GM19240 (cell line): ENCODE measurements around the gene PILRA.
"Not testable (repeated sequence)": the region's sequence is repeated elsewhere in the genome, so short reads cannot be mapped to it uniquely, and the experiment has no call there.

Source experiments
- DNase-seq: peaks from one replicate; pipeline ENCODE4 v3.0.0; 2011; ENCODE audit warnings: low spot score; ENCODE audit not compliant: insufficient read length

The PILRA gene

DNA sequence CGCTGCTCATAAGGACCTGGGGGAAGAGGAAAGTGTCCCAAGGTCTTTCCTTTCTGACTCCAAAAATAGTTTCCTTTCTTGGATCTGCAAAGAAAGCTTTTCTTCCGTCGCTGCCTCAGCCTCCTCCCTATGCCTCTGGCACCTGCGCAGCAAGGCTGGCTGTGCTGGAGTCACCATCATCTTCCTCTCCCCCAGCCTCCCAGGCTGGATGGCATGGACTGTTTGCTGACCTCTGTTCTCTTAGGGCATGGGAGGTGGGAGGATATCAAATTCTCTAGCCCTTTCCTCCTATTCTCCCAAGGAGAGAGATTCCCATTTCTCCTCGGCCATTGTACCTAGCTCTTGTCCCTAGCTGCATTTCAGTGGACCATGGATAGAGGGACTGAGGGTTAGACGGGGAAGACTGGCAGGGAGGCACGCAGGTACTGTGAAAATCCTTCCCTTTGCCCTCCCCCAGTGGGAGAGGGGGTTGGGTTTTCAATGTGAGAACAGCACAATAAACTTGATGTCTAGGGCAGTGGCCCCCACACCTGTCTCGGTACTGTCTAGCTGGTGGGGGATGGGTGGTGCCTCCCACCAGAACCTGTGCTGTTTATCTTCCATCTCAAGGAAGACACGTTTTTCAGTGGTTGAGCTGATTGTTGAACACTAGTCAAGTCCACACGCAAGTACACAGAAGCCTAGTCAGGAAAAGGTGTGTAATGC lies 60.5 kb downstream of the PILRA start:
- DNase-seq, result no peak

DNA sequence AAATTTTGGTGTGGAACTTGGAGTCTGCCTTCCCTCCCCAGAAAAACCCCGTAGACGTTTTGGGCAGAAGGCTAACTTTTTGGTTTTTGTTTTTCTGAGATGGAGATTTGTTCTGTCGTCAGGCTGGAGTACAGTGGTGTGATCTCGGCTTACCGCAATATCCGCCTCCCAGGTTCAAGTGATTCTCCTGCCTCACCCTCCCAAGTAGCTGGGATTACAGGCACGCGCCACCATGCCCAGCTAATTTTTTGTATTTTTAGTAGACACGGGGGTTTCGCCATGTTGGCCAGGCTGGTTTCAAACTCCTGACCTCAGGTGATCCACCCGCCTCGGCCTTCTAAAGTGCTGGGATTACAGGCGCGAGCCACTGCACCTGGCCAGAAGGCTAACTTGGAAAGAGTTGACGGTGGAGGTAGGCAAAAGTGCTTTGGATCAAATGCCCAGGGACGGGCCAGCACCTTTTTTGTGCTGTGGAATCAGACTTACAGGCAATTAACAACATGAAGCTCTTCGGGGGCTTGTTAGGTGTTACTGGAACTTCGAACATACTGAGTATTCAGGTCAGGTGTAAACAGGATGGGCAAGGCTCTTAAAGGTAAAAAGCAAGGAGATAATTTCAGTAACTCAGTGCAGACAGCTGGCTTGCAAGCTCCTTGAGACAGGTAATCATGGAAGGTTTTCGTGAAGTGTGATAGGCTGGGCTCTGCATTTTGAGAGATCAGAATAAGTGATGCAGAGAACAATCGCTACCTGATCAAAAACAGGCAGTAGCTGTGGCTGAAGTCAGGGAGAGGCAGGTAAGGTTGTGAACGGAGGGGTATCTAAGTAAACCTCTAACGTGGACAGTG lies 61.2 kb downstream of the PILRA start:
- DNase-seq, result no peak

DNA sequence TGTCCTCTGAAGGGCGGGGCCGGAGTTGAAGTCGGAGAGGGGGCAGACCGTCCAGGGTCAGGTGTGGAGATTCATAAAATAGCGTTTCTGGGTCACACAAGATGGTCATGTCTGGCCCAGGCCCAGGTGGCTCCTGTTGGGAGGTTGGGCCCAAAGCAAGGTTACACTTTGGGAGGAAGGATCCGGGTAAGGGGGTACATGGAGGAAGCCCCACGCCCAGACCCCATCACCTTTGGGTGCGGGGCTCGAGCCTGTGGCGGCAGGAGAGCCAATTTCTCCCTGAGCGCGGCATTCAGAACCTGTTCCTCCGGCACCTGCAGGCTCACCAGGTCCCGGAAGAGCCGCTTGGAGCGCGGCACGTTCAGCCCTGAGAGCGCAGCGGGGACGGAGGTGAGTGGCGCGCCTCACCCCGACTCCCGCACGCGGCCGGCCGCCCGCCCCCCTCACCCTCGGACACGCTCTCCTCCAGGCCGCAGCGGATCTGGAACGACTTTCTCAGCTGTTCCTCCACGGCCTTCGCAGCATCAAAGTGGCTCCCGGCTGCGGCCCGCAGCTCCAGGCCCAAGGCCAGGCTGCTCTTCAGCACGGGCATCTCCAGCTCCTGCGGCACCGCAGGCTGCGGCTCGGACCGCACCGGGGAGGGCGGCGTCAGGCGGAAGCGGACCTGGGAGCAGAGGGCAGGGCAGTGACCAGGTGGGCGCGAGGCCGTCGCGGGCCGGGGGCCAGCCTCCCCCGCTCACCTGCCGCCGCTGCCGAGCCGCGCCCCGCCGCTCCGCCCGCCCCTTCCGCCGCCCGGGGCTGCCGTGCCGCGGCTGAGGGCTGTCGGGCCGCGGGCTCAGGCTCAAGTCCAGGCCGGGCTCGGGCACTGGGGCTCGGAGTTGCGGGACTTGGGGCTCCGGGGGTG lies 62.4 kb downstream of the PILRA start:
- no peak for DNase-seq

DNA sequence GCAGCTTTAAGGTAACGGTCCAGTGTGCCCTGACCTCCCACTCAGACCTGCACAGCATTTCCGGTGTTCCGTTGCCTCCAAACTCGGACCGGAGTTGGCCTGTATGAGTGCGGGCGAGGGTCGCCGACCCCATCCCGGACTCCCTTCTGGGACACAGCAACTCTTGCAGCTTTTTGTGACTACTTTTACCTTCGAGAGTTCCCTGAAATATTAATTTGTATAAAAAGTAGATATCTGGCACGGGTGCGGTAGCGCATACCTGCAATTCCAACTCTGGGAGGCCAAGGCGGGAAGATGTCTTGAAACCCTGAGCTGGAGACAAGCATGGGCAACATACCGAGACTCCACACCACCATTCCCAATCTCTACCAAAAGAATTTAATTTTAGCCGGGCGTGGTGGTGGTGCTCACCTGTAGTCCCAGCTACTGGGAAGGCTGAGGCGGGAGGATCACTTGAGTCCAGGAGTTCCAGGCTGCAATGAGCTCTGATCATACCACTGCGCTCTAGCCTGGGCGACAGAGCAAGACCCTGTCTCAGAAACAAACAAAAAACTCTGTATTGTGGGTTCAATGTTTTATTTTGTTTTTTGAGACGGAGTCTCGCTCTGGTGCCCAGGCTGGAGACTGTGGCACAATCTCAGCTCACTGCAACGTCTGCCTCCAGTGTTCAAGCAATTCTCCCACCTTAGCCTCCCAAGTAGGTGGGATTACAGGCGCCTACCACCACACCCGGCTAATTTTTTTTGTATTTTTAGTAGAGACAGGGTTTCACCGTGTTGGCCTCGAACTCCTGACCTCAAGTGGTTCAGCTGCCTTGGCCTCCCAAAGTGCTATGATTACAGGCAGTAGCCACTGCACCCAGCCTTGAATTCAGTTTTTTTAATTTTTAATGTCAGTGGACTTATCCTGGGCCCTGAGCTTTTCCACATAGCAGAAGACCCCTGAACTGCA lies 64.1 kb downstream of the PILRA start:
- DNase-seq, result no peak

DNA sequence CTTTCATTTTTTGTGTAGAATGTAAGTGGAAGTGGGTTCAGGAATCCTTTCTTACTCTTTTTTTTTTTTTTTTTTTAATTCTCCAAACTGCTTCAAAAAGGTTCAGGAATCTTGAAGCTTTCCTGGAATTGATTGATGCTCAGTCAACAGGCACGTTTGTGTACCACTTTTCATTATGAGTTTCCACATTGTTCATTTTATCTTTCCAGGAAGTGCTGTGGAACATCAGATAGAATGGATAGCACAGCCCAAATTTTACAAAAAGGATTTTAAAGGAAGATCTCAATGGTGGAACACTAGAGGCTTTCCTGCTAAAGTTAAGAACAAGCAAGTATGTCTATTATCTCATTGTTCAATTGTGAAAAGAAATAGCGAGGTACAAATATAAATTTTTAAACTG lies 64.9 kb downstream of the PILRA start:
- DNase-seq, result no peak

DNA sequence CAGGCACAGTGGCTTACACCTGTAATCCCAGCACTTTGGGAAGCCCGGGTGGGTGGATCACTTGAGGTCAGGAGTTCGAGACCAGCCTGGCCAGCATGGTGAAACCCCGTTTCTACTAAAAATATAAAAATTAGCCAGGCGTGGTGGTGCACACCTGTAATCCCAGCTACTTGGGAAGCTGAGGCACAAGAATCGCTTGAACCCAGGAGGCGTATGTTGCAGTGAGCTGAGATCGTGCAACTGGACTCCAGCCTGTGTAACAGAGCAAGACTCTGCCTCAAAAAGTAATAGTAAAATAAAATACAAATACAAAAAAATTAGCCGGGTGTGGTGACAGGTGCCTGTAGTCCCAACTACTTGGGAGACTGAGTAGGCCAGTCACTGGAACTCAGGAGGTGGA lies 65.4 kb downstream of the PILRA start:
- not testable (repeated sequence) for DNase-seq

DNA sequence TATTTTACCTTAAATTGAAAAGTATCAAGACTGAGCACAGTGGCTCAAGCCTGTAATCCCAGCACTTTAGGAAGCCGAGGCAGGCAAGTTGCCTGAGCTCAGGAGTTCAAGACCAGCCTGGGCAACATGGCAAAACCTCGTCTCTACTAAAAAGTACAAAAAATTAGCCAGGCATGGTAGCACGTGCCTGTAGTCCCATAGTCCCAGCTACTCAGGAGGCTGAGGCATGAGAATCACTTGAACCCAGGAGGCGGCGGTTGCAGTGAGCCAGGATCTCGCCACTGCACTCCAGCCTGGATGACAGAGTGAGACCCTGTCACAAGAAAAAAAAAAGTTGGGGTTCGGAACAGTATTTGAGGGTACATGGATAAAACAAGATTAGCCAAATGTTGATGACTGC lies 66.0 kb downstream of the PILRA start:
- DNase-seq, result not testable (repeated sequence)

DNA sequence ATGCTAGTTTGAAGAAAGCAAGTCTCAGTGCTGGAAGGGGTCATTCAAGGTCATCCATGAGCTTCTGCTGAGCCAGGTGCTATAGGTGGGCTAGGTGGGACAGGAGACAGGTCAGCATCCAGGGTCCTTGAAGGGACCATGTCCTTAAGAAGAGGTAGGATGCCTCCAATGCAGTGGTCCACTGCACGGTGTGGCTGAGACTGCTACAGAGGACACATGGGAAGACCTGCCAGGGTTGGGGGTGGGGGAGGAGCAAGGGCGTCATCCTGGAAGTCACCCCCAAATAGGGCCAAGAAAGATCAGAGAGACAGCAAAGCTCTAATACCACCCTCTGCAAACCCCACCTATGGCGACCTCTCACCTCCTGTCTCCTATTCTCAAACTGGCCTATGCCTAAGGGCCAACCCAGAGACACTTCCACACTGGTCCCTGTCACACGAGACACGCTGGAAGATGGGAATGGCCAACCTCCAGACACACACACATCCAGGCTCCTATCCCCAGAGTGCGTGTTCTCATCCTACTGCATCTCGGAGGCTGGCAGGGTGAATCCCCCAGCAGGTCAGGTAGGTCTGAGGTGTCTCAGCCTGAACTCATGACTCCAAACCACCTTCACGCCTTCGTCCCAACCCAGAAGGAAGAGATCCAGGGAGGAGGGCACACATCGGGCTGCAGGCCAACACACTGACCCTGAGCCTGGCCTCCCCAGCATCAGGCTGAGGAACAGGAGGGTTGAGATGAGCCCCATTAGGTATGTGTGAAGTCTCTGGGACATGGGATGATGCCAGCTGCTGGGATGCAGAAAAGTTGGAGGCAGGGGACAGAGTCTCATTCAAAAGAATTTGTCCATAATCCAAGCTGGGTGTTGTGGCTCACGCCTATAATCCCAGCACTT lies 68.6 kb downstream of the PILRA start:
- no peak for DNase-seq

DNA sequence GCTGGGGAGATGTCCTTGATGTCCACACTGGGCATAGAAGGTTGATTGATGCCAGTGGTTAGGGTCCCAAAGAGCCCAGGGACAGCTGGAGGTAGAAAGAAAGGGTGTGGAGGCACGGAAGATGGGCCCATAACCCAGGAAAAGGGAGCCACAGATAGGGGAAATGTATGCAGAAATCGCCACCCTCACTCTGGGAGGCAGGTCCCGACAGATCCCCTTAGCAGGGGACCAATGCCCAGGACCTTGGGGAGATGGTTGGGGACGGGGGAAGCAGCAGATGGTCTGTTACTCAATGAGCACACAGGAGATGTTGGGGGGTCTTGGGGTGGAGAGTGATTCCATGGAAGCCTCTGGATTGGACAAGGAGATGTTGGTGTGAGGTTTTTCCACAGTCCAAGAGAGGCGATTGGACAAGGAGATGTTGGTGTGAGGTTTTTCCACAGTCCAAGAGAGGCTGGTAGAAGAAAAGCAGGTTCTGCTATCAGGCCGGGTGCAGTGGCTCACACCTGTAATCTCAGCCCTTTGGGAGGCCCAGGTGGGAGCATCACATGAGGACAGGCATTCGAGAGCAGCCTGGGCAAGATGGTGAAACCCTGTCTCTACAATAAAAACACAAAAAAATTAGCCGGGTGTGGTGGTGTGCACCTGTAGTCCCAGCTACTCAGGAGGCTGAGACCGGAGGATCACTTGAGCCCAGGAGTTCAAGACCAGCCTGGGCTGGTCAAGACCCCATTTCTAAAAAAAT lies 70.0 kb downstream of the PILRA start:
- no peak for DNase-seq

DNA sequence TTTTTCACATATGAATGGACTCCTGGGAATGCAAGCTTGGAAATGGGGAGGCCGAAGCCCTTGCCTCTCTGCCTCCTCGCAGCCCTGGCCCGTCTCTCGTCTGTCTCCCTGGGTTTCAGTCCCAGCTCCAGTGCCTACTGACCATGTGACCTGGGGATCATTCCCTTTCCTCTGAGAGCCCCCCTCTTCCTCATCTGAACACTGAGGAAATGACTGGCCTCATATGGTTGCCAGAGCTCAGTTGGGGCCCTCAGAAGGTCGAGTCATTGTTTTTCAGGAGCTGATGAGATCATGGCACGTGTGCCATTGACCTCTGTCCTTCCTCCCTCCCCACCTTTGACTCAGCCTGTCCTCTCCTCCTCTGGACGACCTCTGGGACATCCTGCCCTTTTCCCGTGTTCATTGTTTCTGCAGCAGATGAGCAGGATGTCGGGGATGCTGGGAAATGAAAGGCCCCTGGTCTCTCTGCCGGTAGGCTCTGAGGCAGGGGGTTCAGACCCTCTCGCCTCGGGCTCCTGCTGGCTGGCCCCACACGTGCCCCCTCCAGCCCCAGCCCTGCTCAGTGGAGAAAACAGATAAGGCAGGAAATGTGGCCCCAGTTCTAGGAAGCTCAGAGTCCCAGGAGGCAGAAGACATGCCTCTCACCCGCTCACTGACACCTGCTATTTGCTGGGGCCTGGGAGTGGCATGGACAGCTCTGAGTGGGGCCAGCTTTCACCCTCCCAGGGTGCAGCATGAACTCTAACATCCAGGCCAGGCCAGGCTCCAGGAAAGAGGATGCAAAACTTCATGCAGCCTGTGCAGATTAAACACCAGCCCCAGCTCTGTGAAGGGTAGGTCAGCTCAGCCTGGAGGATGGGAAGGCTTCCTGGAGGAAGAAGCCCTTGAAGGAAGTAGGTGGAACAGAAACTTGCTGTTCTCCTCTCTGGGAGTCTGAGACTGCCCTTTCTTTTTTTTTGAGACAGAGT lies 71.3 kb downstream of the PILRA start:
- DNase-seq, result no peak

DNA sequence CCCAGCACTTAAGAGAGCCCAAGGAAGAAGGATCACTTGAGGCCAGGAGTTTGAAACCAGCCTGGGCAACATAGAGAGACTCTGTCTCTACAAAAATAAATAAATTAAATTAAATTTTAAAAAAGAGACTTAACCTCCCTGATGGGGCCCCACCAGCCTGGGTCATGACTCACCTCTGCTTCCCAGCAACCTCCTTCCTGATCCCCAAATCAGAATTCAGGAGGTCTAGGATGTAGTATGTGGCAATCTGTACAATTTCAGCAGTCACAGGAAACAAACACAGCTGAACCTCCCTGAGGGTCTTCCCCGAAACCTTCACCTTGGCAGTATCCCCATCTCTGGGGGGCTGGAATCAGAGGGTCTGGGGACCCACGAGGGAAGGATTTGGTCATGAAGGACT lies 72.8 kb downstream of the PILRA start:
- no peak for DNase-seq

DNA sequence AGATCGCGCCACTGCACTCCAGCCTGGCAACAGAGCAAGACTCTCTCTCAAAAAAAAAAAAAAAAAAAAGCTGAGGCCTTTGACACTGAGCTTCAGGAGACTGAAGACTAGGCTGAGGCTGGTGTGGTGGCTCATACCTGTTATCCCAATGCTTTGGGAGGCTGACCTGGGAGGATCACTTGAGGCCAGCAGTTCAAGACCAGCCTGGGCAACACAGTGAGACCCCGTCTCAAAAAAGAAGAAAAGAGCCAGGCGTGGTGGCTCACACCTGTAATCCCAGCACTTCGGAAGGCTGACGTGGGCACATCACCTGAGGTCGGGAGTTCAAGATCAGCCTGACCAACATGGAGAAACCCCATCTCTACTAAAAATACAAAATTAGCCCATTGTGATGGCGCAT lies 74.1 kb downstream of the PILRA start:
- DNase-seq, result not testable (repeated sequence)

DNA sequence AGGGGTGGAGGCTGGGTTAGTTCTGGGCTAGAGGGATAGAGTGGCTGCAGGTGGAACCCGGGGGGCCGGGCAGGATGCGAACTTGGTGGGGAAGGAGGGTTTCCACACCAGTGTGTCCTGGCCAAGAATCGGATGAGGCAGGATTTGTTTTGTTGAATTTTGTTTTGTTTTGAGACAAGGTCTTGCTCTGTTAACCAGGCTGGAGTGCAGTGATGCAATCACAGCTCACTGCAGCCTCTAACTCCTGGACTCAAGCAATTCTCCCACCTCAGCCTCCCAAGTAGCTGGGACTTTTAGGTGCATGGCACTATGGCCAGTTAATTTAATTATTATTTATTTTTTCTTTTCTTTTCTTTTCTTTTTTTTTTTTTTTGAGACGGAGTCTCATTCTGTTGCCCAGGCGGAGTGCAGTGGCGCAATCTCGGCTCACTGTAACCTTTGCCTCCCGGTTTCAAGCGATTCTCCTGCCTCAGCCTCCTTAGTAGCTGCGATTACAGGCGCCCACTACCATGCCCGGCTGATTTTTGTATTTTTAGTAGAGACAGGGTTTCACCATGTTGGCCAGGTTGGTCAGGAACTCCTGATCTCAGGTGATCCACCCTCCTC lies 76.0 kb downstream of the PILRA start:
- DNase-seq, result no peak
